Aorta (tissue), 5 donors: ENCODE measurements around the gene TFB1M. TPM values are rescaled to one million over a fixed set of nuclear protein-coding genes. Genes with fewer than 3 reads are reported as not detected.

ENCODE experiments used
- ATAC-seq: fragments of 200-7000 bp; cut with Tn5 transposase; one replicate; pipeline ENCODE4 v1.9.1; 2022; ENCODE audit warnings: moderate library complexity; ENCODE audit not compliant: low FRiP score
- DNase-seq, 2 donors: peaks; one replicate each; pipeline ENCODE4 v3.0.0-alpha.2; 2020
- H3K27ac ChIP-seq, 2 donors: one replicate each; pipeline ENCODE4 v1.5.1; 2013; ENCODE audit warnings: low read length in 2 of 2, mild to moderate bottlenecking in 2 of 2, moderate library complexity in 2 of 2, control low read depth in 1 of 2, inconsistent platforms in 1 of 2, low read depth in 1 of 2
- H3K27me3 ChIP-seq, 2 donors: one replicate each; pipeline ENCODE4 v1.6.1; 2013; ENCODE audit warnings: control low read depth in 1 of 2, low read length in 1 of 2, mild to moderate bottlenecking in 1 of 2, moderate library complexity in 1 of 2; ENCODE audit not compliant: insufficient read depth in 2 of 2, control insufficient read depth in 1 of 2
- H3K36me3 ChIP-seq, 2 donors: one replicate each; pipeline ENCODE4 v1.6.1; 2013; ENCODE audit warnings: control low read depth in 1 of 2, low read length in 1 of 2, mild to moderate bottlenecking in 1 of 2; ENCODE audit not compliant: insufficient read depth in 2 of 2, control insufficient read depth in 1 of 2
- H3K4me1 ChIP-seq, 2 donors: one replicate each; pipeline ENCODE4 v1.6.1; 2013; ENCODE audit warnings: low read length in 2 of 2, control low read depth in 1 of 2, mild to moderate bottlenecking in 1 of 2, moderate library complexity in 1 of 2; ENCODE audit not compliant: insufficient read depth in 2 of 2, control insufficient read depth in 1 of 2
- H3K4me3 ChIP-seq, 2 donors: one replicate each; pipeline ENCODE4 v1.5.1; 2013; ENCODE audit warnings: low read length in 2 of 2, control low read depth in 1 of 2, mild to moderate bottlenecking in 1 of 2
- H3K9me3 ChIP-seq: one replicate; pipeline ENCODE4 v1.6.1; 2013; ENCODE audit warnings: mild to moderate bottlenecking, low read length; ENCODE audit not compliant: control insufficient read depth
- WGBS, 2 donors: extraction: QIAGEN DNeasy Blood & Tissue Kit; methylation state at CpG; one replicate each; pipeline ENCODE4 v1.1.7; 2013; 5-methylcytosine and 5-hydroxymethylcytosine counted together
- intact Hi-C, 2 donors: fragments of 100-400 bp; cut with DNase I; formaldehyde crosslinking; loops; one replicate each; pipeline versions ENCODE4 v1.14.2 to v1.15.0; 2022
- polyA plus RNA-seq, 2 donors: library from polyadenylated mRNA; stranded (reverse); fragments of 200-250 nt; gene quantifications; one replicate each; pipeline ENCODE4 v1.2.3, GENCODE V29; 2013
- total RNA-seq, 2 donors: library from RNA; stranded (reverse); fragmentation: NEBNext Ultra II Directional; extraction: Animal tissue kit (Norgen Biotek cat#: 25700); gene quantifications; one replicate each; pipeline ENCODE4 v1.2.1, GENCODE V29; 2021
- donor health status: healthy with polysubstance abuse.
- donor health status: Bipolar disorder and iron deficiency.
- donor health status: DM: no; HTN: no; CAD: no.
- donor health status: DM: no; HTN: no; CAD: no.
- donor health status: DM: yes; HTN: yes; CAD: no.

The TFB1M gene
- total and polyA plus RNA-seq, 4 donors: 6.0 to 23.8 (median 13.1) TPM

DNA sequence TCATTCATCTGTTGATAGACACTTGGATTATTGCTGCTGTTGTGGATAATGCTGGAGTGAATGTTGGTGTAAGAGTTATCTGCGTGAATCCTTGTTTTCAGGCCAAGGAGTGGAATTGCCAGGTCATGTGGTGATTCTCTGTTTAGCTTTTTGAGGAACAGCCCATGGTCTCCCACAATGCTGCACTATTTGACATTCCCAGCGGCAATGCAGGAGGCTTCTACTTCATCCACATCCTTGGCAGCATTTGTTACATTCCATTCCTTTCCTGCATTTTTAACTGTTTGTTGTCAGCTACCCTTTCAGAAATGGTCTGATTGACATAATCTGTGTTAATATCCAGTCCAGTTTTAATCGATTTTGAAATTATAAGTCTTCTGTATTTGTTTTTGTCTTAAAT lies 102.2 kb downstream of the TFB1M start:
- H3K9me3 ChIP-seq: no peaks in the 10 kb centered on the region
- H3K27ac ChIP-seq: no peak overlapping the region
- ATAC-seq: no peak
- H3K27me3 ChIP-seq: no peaks in the 10 kb centered on the region
- intact Hi-C loops: no loop called here
- 74 to 82% methylated on average over 3 of the region's 3 CpGs for WGBS, 2 donors
- no peaks in the 10 kb centered on the region for H3K36me3 ChIP-seq
- no peak for DNase-seq
- H3K4me3 ChIP-seq: no peak overlapping the region
- no peaks in the 10 kb centered on the region for H3K4me1 ChIP-seq

DNA sequence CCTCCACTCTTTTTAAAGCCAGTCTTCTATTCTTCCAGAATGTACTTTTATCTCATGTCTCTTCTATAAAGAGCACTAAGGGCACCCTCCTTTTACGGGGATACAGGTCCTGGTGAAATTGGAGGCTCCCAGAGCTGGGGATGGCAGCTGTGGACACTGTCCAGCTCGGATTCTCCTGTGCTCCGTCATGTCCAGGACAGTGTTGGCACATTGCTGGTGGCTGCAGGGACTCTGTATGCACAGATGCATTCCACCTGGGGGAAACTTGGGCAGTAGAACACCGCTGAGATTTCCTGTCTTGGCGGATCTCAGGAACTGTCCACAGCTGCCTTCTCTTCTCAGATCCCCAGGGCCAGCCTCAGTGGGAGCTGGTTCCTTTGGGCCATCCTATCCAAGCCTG lies 107.1 kb downstream of the TFB1M start:
- intact Hi-C loops: no loop called here
- DNase-seq (no peak), ATAC-seq (no peak)
- Histone ChIP-seq H3K27ac (no peak overlapping the region), H3K9me3 (no peaks in the 10 kb centered on the region), H3K36me3 (no peaks in the 10 kb centered on the region), H3K4me1 (no peaks in the 10 kb centered on the region), H3K4me3 (no peak overlapping the region), H3K27me3 (no peaks in the 10 kb centered on the region)
- 95% methylated on average over 5 of the region's 5 CpGs for WGBS, 2 donors

Other genes with a start within 250 kb of the TFB1M start
- gene CLDN20, start 50.5 kb downstream of the TFB1M start, total RNA-seq: not detected
- gene CLDN20, start 50.5 kb downstream of the TFB1M start, polyA plus RNA-seq: not detected
- not detected for gene NOX3, start 141.4 kb upstream of the TFB1M start, total RNA-seq
- not detected for gene NOX3, start 141.4 kb upstream of the TFB1M start, polyA plus RNA-seq